Adipocyte (in vitro differentiated cells): Measurements from ENCODE around the gene TEAD4.

Source experiments
- DNase-seq: peaks from one replicate; pipeline ENCODE4 v3.0.0-alpha.2; 2015; ENCODE audit warnings: low read depth
- H3K27me3 ChIP-seq: replicated peaks from 2 replicates; pipeline ENCODE4 v1.7.0; 2013; ENCODE audit warnings: mild to moderate bottlenecking, low read length, moderate library complexity; ENCODE audit not compliant: control insufficient read depth, insufficient read depth
- H3K36me3 ChIP-seq: 2 replicates; pipeline ENCODE4 v1.7.0; 2013; ENCODE audit warnings: low read length, mild to moderate bottlenecking, moderate library complexity; ENCODE audit not compliant: control insufficient read depth, insufficient read depth, severe bottlenecking
- H3K4me1 ChIP-seq: 2 replicates; pipeline ENCODE4 v1.7.0; 2013; ENCODE audit warnings: mild to moderate bottlenecking, low read length, moderate library complexity; ENCODE audit not compliant: control insufficient read depth, insufficient read depth
- H3K4me3 ChIP-seq: 2 replicates; pipeline ENCODE4 v1.7.0; 2013; ENCODE audit warnings: mild to moderate bottlenecking, low read length, moderate library complexity
- H3K9ac ChIP-seq: 2 replicates; pipeline ENCODE4 v1.7.0; 2013; ENCODE audit warnings: mild to moderate bottlenecking, low read length, moderate library complexity
- H3K9me3 ChIP-seq: 2 replicates; pipeline ENCODE4 v1.7.0; 2013; ENCODE audit warnings: mild to moderate bottlenecking, low read length, moderate library complexity; ENCODE audit not compliant: control insufficient read depth

The TEAD4 gene

DNA sequence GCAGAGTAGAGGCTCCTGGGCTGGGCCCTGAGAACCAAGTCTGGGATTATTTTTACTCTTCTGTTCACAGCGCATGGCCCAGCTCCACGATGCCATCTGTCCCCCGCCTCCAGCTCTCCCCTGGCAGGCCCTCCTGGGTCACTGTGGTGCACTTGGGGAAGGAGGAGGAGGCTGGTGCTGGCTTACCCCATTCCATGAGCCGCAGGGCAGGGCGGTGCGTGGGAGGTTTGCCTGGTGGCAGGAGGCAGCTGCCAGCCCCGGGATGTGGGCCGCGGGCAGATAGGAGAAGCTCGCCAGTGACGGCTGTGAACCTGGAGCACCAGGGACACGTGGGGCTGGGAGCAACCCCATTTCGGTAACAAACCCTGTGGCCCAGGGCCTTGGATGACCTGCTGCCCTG, 23.2 kb downstream of the TEAD4 start:
- no peak for DNase-seq
- Histone ChIP-seq H3K4me1 (no peaks in the 10 kb centered on the region), H3K36me3 (no peaks in the 10 kb centered on the region), H3K9me3 (no peaks in the 10 kb centered on the region), H3K4me3 (no peak overlapping the region), H3K27me3 (no peaks in the 10 kb centered on the region), H3K9ac (no peak overlapping the region)

DNA sequence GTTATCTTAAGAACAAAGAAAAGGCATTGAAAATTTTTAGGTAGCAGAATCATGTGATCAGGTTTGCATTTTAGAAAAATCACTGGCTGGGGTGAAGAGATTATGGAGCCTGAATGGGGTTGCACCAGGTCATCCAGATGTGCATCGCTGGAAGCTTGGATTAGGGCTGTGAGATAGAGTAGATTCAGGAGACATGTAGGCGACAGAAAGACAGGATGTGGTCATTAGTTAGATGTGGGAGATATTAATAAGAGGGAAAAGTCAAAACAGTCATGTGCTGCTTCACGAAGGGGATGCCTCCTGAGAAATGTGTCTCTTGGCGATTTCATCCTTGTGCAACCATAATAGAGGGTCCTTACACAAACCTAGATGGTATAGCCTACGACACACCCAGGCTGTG, 25.1 kb downstream of the TEAD4 start:
- Histone ChIP-seq H3K9ac (no peak overlapping the region), H3K9me3 (no peaks in the 10 kb centered on the region), H3K27me3 (no peaks in the 10 kb centered on the region), H3K4me3 (no peak overlapping the region), H3K36me3 (no peaks in the 10 kb centered on the region), H3K4me1 (no peaks in the 10 kb centered on the region)
- DNase-seq: no peak

GRCh38 chr12:2984698-2985097, 25.5 kb downstream of the TEAD4 start:
- Histone ChIP-seq H3K4me1 (no peaks in the 10 kb centered on the region), H3K27me3 (no peaks in the 10 kb centered on the region), H3K9ac (no peak overlapping the region), H3K36me3 (no peaks in the 10 kb centered on the region), H3K4me3 (no peak overlapping the region), H3K9me3 (peaks cover 2% of the 10 kb centered on the region)
- no peak for DNase-seq

GRCh38 chr12:2986876-2987275, 27.7 kb downstream of the TEAD4 start:
- Histone ChIP-seq H3K27me3 (no peaks in the 10 kb centered on the region), H3K36me3 (no peaks in the 10 kb centered on the region), H3K9me3 (peaks cover 3% of the 10 kb centered on the region), H3K4me3 (no peak overlapping the region), H3K4me1 (no peaks in the 10 kb centered on the region), H3K9ac (no peak overlapping the region)
- no peak for DNase-seq

GRCh38 chr12:2988494-2988893, 29.3 kb downstream of the TEAD4 start:
- Histone ChIP-seq H3K9me3 (peaks cover 3% of the 10 kb centered on the region), H3K4me3 (no peak overlapping the region), H3K4me1 (peaks cover 4% of the 10 kb centered on the region), H3K36me3 (no peaks in the 10 kb centered on the region), H3K27me3 (no peaks in the 10 kb centered on the region), H3K9ac (no peak overlapping the region)
- no peak for DNase-seq

DNA sequence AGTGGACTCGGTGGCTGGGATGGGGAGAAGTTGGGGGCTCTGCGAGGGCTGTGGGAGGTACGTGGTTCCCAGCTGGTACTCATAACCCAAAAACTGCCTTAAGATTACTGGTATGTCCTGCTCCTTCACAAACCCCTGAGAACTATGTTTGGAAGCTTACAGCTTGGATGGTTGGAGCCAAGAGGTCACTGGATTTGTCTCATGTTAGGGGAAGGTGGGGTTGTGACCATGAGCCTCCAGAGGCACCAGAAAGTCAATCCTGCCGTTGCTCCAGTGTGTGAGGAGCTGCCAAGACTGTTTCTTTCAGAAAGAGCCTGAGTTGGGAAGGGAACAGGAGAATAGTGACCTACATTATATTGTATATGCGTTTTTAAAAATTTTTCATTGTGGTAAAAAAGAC, 33.5 kb downstream of the TEAD4 start:
- H3K4me3 ChIP-seq: no peak overlapping the region

GRCh38 chr12:2997989-2998670, 38.9 kb downstream of the TEAD4 start:
- no peaks in the 10 kb centered on the region for H3K27me3 ChIP-seq
- DNase-seq: no peak
- H3K9ac ChIP-seq: no peak overlapping the region
- no peaks in the 10 kb centered on the region for H3K9me3 ChIP-seq
- H3K4me3 ChIP-seq: no peak overlapping the region
- H3K36me3 ChIP-seq: no peaks in the 10 kb centered on the region
- H3K4me1 ChIP-seq: peaks cover 16% of the 10 kb centered on the region

More for the DNA sequence above, 33.5 kb downstream of the TEAD4 start:
- Histone ChIP-seq H3K36me3 (no peaks in the 10 kb centered on the region), H3K9me3 (peaks cover 3% of the 10 kb centered on the region), H3K4me1 (peaks cover 7% of the 10 kb centered on the region), H3K9ac (no peak overlapping the region), H3K27me3 (no peaks in the 10 kb centered on the region)
- DNase-seq: no peak

DNA sequence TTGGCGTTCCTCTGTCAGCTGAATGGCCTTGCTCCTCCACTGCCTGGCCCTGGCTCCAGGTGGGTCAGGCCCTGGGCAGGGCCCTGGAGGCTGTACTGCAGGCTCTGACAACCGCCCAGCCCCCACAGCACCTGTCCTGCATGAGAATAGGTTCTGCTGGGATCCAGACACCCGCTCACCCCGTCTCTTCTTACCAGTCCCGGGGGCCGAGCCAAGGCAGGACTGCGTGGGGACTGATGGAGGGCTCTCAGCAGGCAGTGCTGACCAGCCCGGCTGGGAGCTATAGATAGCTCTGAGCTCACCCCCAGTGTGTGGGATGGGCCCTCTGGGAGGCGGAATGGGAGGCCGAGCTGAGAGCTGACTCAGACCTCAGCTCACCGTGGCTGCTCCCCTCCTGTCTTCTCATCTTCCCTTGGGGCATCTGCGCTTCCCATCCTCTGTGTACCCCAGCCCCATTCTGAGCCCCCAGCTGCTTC, 39.6 kb downstream of the TEAD4 start:
- no peak overlapping the region for H3K4me3 ChIP-seq
- no peaks in the 10 kb centered on the region for H3K9me3 ChIP-seq
- peak; percentile 62 for DNase-seq
- no peaks in the 10 kb centered on the region for H3K36me3 ChIP-seq
- H3K4me1 ChIP-seq: peaks cover 18% of the 10 kb centered on the region
- no peaks in the 10 kb centered on the region for H3K27me3 ChIP-seq
- H3K9ac ChIP-seq: no peak overlapping the region

DNA sequence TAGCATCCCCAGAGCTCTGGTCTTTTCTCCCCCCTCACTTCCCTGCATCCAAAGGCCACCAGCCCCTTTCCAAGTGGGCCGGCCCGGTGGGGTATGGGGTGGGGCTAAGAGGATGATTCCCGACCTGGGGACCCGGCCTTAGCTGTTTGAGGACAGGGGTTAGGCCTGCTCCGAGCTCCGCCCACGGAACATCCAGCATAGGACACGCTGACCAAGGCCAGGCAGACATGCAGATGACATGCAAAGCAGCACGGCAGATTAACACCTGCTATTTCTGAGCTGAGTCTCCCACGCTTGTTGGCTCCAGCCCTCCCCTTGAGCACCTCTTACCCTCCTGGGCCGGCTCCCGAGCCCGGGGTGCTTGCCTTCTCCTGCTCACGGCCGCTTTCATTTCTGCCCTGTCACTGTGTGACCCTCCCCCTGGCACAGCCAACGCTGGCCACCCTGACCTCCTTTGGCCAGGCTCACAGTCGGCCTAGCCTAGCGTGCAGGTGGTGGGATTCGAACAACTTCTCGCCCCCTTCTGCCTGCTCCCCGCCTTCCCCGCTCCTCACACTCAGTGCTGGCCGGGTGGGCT, 40.2 kb downstream of the TEAD4 start:
- Histone ChIP-seq H3K9me3 (no peaks in the 10 kb centered on the region), H3K36me3 (no peaks in the 10 kb centered on the region), H3K4me1 (peaks cover 18% of the 10 kb centered on the region), H3K4me3 (no peak overlapping the region), H3K27me3 (no peaks in the 10 kb centered on the region), H3K9ac (no peak overlapping the region)
- DNase-seq: no peak

DNA sequence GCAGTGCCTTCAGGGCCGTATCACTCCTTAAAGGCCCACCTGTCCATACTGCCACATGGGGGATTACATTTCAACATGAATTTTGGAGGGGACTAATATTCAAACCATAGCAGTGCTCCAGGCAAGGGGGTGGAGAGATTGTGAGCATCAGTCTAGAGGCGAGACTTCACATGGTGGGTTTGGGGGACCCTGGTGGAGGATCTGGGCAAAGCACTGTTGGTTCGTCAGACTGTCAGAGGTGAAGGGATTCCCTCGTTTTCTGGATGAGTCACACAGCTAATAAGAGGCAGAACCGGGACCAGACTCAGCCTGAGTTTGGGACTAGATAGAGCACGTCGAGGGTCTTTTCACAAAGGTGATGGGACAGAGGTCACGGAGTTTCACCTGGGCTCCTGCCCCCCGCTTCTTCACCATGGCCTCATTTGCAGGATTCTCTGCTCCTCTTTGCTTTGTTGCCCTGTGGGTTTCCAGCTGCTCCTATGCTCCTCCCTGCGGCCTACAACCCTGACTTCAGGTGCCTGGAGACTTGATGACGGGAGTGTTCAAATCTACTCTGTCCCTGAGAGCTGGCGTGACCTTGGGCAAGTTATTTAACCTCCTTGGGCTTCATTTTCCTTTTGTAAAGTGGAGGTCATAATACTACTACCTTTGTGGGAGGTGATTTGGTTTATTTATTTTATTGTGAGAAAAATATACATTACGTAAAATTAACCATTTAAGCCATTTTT, 41.5 kb downstream of the TEAD4 start:
- no peak for DNase-seq
- peaks cover 18% of the 10 kb centered on the region for H3K4me1 ChIP-seq

GRCh38 chr12:3002646-3003045, 43.4 kb downstream of the TEAD4 start:
- no peaks in the 10 kb centered on the region for H3K9me3 ChIP-seq
- peak; percentile 5 for DNase-seq
- no peaks in the 10 kb centered on the region for H3K27me3 ChIP-seq
- no peak overlapping the region for H3K4me3 ChIP-seq
- H3K9ac ChIP-seq: no peak overlapping the region
- H3K4me1 ChIP-seq: peaks cover 15% of the 10 kb centered on the region
- H3K36me3 ChIP-seq: no peaks in the 10 kb centered on the region

More for the DNA sequence above, 41.5 kb downstream of the TEAD4 start:
- Histone ChIP-seq H3K9ac (no peak overlapping the region), H3K9me3 (no peaks in the 10 kb centered on the region), H3K27me3 (no peaks in the 10 kb centered on the region), H3K4me3 (no peak overlapping the region), H3K36me3 (no peaks in the 10 kb centered on the region)
